ENCODE measurements around the gene GNAO1.

Gene GNAO1
- long read RNA-seq, result 0 reads

DNA sequence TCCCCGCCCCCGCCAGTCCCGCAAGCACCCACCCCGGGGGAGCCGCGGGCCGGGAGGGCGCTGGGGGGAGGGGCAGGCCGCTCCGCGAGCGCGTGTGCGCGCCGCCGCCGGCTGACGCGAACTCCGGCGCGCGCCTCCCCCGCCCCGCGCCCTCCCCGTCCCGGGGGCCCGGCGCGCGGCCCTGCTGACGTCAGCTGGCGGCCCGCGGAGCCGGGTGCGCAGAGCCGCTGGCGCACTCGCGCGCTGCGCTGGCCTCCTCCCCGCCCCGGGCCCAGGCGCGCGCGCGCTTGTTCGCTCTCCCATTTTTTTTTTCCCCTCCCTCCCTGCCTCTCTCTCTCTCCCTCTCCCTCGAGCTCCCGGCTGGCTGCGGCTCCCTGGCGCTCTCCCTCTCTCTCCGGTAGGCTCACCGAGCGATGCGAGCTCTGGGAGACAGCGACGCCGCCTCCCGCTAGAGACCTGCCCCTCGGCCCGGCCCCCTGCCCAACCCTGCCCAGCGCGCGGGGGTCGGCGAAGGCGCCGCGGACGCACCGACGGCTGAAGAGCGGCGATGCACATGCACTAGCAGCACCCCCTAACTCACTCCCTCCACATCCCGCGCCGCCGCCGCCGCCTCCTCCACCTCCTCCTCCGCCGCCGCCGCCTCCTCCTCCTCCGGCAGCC is at the start of gene GNAO1:
Gene GNAO1, plus strand, starts transcription at position 334 of the 660 bp plus-strand sequence. CDS start 747 bp downstream, outside the sequence.
- Histone ChIP-seq H3K4me3 (replicated peaks; ENCODE audit: insufficient read depth, low read length) (peak within 1 kb of the TSS; percentile 63), H3K27me3 (ENCODE audit: insufficient read depth, poor library complexity, severe bottlenecking) (peaks cover 61% of the 10 kb centered on the region), H3K27ac (replicated peaks) (no peak within 1 kb of the TSS)
- DNase-seq (ENCODE audit: low read depth in 1 of 2, low spot score in 1 of 2), result peak in 1 of 2 experiments; percentile 24
- no peak for TF ChIP-seq GABPA (IDR thresholded peaks at IDR 0.05; ENCODE audit: low read depth)
- TF ChIP-seq, protein P1, sequence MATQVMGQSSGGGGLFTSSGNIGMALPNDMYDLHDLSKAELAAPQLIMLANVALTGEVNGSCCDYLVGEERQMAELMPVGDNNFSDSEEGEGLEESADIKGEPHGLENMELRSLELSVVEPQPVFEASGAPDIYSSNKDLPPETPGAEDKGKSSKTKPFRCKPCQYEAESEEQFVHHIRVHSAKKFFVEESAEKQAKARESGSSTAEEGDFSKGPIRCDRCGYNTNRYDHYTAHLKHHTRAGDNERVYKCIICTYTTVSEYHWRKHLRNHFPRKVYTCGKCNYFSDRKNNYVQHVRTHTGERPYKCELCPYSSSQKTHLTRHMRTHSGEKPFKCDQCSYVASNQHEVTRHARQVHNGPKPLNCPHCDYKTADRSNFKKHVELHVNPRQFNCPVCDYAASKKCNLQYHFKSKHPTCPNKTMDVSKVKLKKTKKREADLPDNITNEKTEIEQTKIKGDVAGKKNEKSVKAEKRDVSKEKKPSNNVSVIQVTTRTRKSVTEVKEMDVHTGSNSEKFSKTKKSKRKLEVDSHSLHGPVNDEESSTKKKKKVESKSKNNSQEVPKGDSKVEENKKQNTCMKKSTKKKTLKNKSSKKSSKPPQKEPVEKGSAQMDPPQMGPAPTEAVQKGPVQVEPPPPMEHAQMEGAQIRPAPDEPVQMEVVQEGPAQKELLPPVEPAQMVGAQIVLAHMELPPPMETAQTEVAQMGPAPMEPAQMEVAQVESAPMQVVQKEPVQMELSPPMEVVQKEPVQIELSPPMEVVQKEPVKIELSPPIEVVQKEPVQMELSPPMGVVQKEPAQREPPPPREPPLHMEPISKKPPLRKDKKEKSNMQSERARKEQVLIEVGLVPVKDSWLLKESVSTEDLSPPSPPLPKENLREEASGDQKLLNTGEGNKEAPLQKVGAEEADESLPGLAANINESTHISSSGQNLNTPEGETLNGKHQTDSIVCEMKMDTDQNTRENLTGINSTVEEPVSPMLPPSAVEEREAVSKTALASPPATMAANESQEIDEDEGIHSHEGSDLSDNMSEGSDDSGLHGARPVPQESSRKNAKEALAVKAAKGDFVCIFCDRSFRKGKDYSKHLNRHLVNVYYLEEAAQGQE (IDR thresholded peaks at IDR 0.05; ENCODE audit: insufficient replicate concordance, low read depth), result no peak
- TF ChIP-seq, protein P2, sequence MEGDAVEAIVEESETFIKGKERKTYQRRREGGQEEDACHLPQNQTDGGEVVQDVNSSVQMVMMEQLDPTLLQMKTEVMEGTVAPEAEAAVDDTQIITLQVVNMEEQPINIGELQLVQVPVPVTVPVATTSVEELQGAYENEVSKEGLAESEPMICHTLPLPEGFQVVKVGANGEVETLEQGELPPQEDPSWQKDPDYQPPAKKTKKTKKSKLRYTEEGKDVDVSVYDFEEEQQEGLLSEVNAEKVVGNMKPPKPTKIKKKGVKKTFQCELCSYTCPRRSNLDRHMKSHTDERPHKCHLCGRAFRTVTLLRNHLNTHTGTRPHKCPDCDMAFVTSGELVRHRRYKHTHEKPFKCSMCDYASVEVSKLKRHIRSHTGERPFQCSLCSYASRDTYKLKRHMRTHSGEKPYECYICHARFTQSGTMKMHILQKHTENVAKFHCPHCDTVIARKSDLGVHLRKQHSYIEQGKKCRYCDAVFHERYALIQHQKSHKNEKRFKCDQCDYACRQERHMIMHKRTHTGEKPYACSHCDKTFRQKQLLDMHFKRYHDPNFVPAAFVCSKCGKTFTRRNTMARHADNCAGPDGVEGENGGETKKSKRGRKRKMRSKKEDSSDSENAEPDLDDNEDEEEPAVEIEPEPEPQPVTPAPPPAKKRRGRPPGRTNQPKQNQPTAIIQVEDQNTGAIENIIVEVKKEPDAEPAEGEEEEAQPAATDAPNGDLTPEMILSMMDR (IDR thresholded peaks at IDR 0.05; ENCODE audit: insufficient read depth, low read length), result no peak
- no peak for TF ChIP-seq SPI1 (IDR thresholded peaks at IDR 0.05; ENCODE audit: borderline replicate concordance, low read depth)
- TF ChIP-seq POLR2AphosphoS5 (IDR thresholded peaks at IDR 0.05; ENCODE audit: low read depth), result no peak

DNA sequence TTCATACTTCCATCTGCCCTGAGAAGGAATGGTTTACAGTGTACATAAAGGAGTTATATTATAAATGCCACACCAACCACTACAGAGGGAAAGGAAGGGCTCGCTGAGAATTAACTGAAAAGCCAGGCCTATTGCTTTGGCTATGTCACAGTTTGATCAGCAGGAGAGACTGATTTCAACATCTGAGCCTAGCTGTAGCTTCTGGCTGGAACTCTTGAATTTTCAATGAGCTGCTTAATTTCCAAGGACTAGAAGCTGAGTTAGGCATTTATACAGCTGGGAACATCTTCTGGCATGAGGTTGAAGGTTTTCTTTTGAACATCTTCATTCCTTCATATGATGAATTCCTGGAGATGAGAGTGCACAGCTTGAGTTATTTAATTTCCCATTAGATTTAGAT is 47.6 kb upstream of the GNAO1 start:
- no peak for DNase-seq (ENCODE audit: low read depth in 1 of 2, low spot score in 1 of 2)
- Histone ChIP-seq H3K27me3 (ENCODE audit: insufficient read depth, poor library complexity, severe bottlenecking) (peaks cover 10% of the 10 kb centered on the region), H3K27ac (replicated peaks) (no peak overlapping the region), H3K4me3 (replicated peaks; ENCODE audit: insufficient read depth, low read length) (no peak overlapping the region)
- TF ChIP-seq SPI1 (IDR thresholded peaks at IDR 0.05; ENCODE audit: borderline replicate concordance, low read depth) (no peak), GABPA (IDR thresholded peaks at IDR 0.05; ENCODE audit: low read depth) (no peak), POLR2AphosphoS5 (IDR thresholded peaks at IDR 0.05; ENCODE audit: low read depth) (no peak)
- TF ChIP-seq, protein P2 (IDR thresholded peaks at IDR 0.05; ENCODE audit: insufficient read depth, low read length), result no peak
- TF ChIP-seq, protein P1 (IDR thresholded peaks at IDR 0.05; ENCODE audit: insufficient replicate concordance, low read depth), result no peak

DNA sequence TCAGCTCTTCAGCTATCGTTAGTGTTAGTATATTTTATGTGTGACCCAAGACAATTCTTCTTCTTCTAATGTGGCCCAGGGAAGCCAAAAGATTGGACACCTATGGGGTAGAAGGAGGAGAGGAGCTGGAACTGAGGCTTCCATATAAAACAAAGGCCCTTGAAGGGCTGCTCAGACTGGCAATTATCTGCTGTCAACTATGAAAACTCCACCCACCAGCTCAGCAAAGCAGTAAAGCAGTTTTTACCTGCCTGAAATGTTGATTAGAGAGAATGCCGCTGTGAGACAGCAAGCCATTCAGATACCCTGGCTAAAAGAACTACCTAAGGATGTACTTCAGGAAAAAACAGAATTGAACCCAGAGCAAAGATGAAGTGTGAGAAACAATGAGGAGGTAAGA is 45.9 kb upstream of the GNAO1 start:
- Histone ChIP-seq H3K27ac (replicated peaks) (no peak overlapping the region), H3K4me3 (replicated peaks; ENCODE audit: insufficient read depth, low read length) (no peak overlapping the region), H3K27me3 (ENCODE audit: insufficient read depth, poor library complexity, severe bottlenecking) (peaks cover 7% of the 10 kb centered on the region)
- no peak for DNase-seq (ENCODE audit: low read depth in 1 of 2, low spot score in 1 of 2)
- TF ChIP-seq, protein P1 (IDR thresholded peaks at IDR 0.05; ENCODE audit: insufficient replicate concordance, low read depth), result no peak
- no peak for TF ChIP-seq SPI1 (IDR thresholded peaks at IDR 0.05; ENCODE audit: borderline replicate concordance, low read depth)
- TF ChIP-seq, protein P2 (IDR thresholded peaks at IDR 0.05; ENCODE audit: insufficient read depth, low read length), result no peak
- TF ChIP-seq POLR2AphosphoS5 (IDR thresholded peaks at IDR 0.05; ENCODE audit: low read depth), result no peak
- TF ChIP-seq GABPA (IDR thresholded peaks at IDR 0.05; ENCODE audit: low read depth), result no peak
